IMR-90 (cell line): ENCODE measurements around the gene RHEX.

Experiments
- BHLHE40 ChIP-seq: fragments of 150-350 bp; IDR thresholded peaks from 2 replicates; pipeline ENCODE4 v1.6.1; 2016; ENCODE audit warnings: mild to moderate bottlenecking, low read depth, low read length
- CEBPB ChIP-seq: IDR thresholded peaks from 2 replicates; pipeline ENCODE4 v1.6.1; 2012; ENCODE audit warnings: low read depth, low read length, improper control_type of control experiment
- CHD1 ChIP-seq: IDR thresholded peaks from 2 replicates; pipeline ENCODE4 v1.6.1; 2012; ENCODE audit warnings: low read depth, low read length, improper control_type of control experiment
- FOS ChIP-seq: fragments of 150-350 bp; IDR thresholded peaks from 2 replicates; pipeline ENCODE4 v1.6.1; 2016; ENCODE audit warnings: low read depth, low read length
- MAFK ChIP-seq: IDR thresholded peaks from 2 replicates; pipeline ENCODE4 v1.6.1; 2012; ENCODE audit warnings: low read depth, low read length, improper control_type of control experiment
- MAZ ChIP-seq: IDR thresholded peaks from 2 replicates; pipeline ENCODE4 v1.6.1; 2012; ENCODE audit warnings: low read depth, mild to moderate bottlenecking, low read length, improper control_type of control experiment, moderate library complexity, borderline replicate concordance
- MXI1 ChIP-seq: IDR thresholded peaks from 2 replicates; pipeline ENCODE4 v1.6.1; 2012; ENCODE audit warnings: low read depth, mild to moderate bottlenecking, low read length, moderate library complexity, borderline replicate concordance
- POLR2A ChIP-seq: IDR thresholded peaks from 2 replicates; pipeline ENCODE4 v1.6.1; 2012; ENCODE audit warnings: mild to moderate bottlenecking, low read depth, low read length
- RAD21 ChIP-seq: IDR thresholded peaks from 2 replicates; pipeline ENCODE4 v1.6.1; 2012; ENCODE audit warnings: low read length, improper control_type of control experiment
- RCOR1 ChIP-seq: IDR thresholded peaks from 2 replicates; pipeline ENCODE4 v1.6.1; 2012; ENCODE audit warnings: mild to moderate bottlenecking, low read length, improper control_type of control experiment; ENCODE audit not compliant: insufficient replicate concordance
- RFX5 ChIP-seq: IDR thresholded peaks from 2 replicates; pipeline ENCODE4 v1.8.0; 2012; ENCODE audit warnings: low read depth, mild to moderate bottlenecking, low read length, moderate library complexity
- SMC3 ChIP-seq: fragments of 150-350 bp; IDR thresholded peaks from 2 replicates; pipeline ENCODE4 v1.6.1; 2016; ENCODE audit warnings: low read depth, mild to moderate bottlenecking, antibody characterized with exemption, low read length, moderate library complexity
- USF2 ChIP-seq: fragments of 150-350 bp; IDR thresholded peaks from 2 replicates; pipeline ENCODE4 v1.6.1; 2017; ENCODE audit warnings: mild to moderate bottlenecking, antibody characterized with exemption, low read length, low read depth
- TF ChIP-seq, protein P1 (sequence below): conservative IDR thresholded peaks from 2 replicates; pipeline ENCODE4 v1.5.1; 2012; ENCODE audit warnings: mild to moderate bottlenecking, low read depth, low read length, improper control_type of control experiment

DNA sequence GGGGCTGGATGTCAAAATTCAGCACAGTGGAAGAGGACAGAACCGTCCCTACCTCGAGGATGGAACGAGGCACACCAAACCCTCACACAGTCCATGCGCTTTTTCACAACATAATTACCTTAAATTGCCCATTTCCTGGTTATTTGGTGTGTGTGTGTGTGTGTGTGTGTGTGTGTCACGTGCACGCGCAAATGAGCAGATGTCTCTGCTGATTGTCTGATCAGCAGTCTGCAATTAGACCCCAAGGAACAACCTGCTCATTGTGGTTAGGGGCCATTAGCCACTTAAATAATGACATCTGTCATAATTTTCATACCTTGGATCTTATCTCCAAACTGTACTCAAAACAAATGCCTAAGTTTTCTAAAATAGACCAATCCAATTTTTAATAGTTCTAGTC lies 41.1 kb downstream of the RHEX start:
- TF ChIP-seq, protein P1, sequence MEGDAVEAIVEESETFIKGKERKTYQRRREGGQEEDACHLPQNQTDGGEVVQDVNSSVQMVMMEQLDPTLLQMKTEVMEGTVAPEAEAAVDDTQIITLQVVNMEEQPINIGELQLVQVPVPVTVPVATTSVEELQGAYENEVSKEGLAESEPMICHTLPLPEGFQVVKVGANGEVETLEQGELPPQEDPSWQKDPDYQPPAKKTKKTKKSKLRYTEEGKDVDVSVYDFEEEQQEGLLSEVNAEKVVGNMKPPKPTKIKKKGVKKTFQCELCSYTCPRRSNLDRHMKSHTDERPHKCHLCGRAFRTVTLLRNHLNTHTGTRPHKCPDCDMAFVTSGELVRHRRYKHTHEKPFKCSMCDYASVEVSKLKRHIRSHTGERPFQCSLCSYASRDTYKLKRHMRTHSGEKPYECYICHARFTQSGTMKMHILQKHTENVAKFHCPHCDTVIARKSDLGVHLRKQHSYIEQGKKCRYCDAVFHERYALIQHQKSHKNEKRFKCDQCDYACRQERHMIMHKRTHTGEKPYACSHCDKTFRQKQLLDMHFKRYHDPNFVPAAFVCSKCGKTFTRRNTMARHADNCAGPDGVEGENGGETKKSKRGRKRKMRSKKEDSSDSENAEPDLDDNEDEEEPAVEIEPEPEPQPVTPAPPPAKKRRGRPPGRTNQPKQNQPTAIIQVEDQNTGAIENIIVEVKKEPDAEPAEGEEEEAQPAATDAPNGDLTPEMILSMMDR, result no peak
- TF ChIP-seq POLR2A (no peak), RFX5 (no peak), MXI1 (no peak), RAD21 (no peak), MAZ (no peak), MAFK (no peak), CHD1 (no peak), CEBPB (no peak), USF2 (no peak), SMC3 (no peak), BHLHE40 (no peak), FOS (no peak), RCOR1 (no peak)
